GM21360 (cell line): ENCODE data around the gene PEX7.
"Not testable (repeated sequence)": the region's sequence is repeated elsewhere in the genome, so short reads cannot be mapped to it uniquely, and the experiment has no call there.

Experiments
- ATAC-seq: cut with Tn5 transposase; IDR thresholded peaks from one replicate; pipeline ENCODE4 v1.9.1; 2021; ENCODE audit warnings: mild to moderate bottlenecking, moderate library complexity; ENCODE audit not compliant: unreplicated experiment

PEX7 gene

GRCh38 chr6:136840276-136841001 is 18.0 kb downstream of the PEX7 start:
- no peak for ATAC-seq

GRCh38 chr6:136843210-136843609 is 20.8 kb downstream of the PEX7 start:
- ATAC-seq, result no peak

- ATAC-seq, result no peak
These were observed 23.7 kb downstream of the PEX7 start for GRCh38 chr6:136846046-136846445.

GRCh38 chr6:136846477-136846876 is 24.1 kb downstream of the PEX7 start:
- not testable (repeated sequence) for ATAC-seq

- ATAC-seq, result not testable (repeated sequence)
These were observed 27.7 kb downstream of the PEX7 start for GRCh38 chr6:136849979-136850563.

- no peak for ATAC-seq
These were observed 37.0 kb downstream of the PEX7 start for GRCh38 chr6:136859430-136859829.

GRCh38 chr6:136860043-136860442 is 37.7 kb downstream of the PEX7 start:
- ATAC-seq, result no peak

GRCh38 chr6:136862662-136863061 is 40.3 kb downstream of the PEX7 start:
- no peak for ATAC-seq

- ATAC-seq, result no peak
These were observed 41.4 kb downstream of the PEX7 start for GRCh38 chr6:136863752-136864151.

GRCh38 chr6:136864676-136865075 is 42.3 kb downstream of the PEX7 start:
- no peak for ATAC-seq

GRCh38 chr6:136866872-136867416 is 44.6 kb downstream of the PEX7 start:
- ATAC-seq, result no peak

- no peak for ATAC-seq
These were observed 47.1 kb downstream of the PEX7 start for GRCh38 chr6:136869451-136869850.

GRCh38 chr6:136873748-136874147 is 51.4 kb downstream of the PEX7 start:
- ATAC-seq, result no peak

- ATAC-seq, result not testable (repeated sequence)
These were observed 54.1 kb downstream of the PEX7 start for GRCh38 chr6:136876469-136876868.

GRCh38 chr6:136880748-136881460 is 58.5 kb downstream of the PEX7 start:
- ATAC-seq, result no peak

GRCh38 chr6:136886091-136886490 is 63.7 kb downstream of the PEX7 start:
- no peak for ATAC-seq

GRCh38 chr6:136887953-136888352 is 65.6 kb downstream of the PEX7 start:
- no peak for ATAC-seq

GRCh38 chr6:136889271-136890193 is 67.1 kb downstream of the PEX7 start:
- ATAC-seq, result no peak

GRCh38 chr6:136890194-136890839 is 67.9 kb downstream of the PEX7 start:
- ATAC-seq, result no peak

- ATAC-seq, result no peak
These were observed 68.6 kb downstream of the PEX7 start for GRCh38 chr6:136890986-136891385.
